Stimulated activated CD4-positive, alpha-beta T cell treated with anti-CD3 and anti-CD28 coated beads, Interleukin-12 subunit alpha, Interleukin-12 subunit beta, amount 100 ng/mL, for 24 hours (primary cell): Measurements from ENCODE around the gene WWOX.
"Not testable (repeated sequence)": the region's sequence is repeated elsewhere in the genome, so short reads cannot be mapped to it uniquely, and the experiment has no call there.

Experiments used
- DNase-seq, 2 experiments: peaks; one replicate each; pipeline ENCODE4 v3.0.0-alpha.2; 2020; ENCODE audit warnings: low read depth in 2 of 2

Gene WWOX

GRCh38 chr16:78500659-78501270, 401.3 kb downstream of the WWOX start:
- no peak for DNase-seq

- DNase-seq = no peak
Observed at GRCh38 chr16:78501744-78502143, 402.3 kb downstream of the WWOX start.

GRCh38 chr16:78502812-78503350, 403.4 kb downstream of the WWOX start:
- no peak for DNase-seq

GRCh38 chr16:78503602-78504001, 404.1 kb downstream of the WWOX start:
- DNase-seq = peak in 1 of 2 experiments; percentile 8

GRCh38 chr16:78504401-78504851, 405.0 kb downstream of the WWOX start:
- no peak for DNase-seq

- DNase-seq = no peak
Observed at GRCh38 chr16:78505036-78505435, 405.6 kb downstream of the WWOX start.

GRCh38 chr16:78505544-78506366, 406.3 kb downstream of the WWOX start:
- DNase-seq = no peak

GRCh38 chr16:78506367-78507193, 407.1 kb downstream of the WWOX start:
- no peak for DNase-seq

GRCh38 chr16:78507576-78507975, 408.1 kb downstream of the WWOX start:
- DNase-seq = no peak

GRCh38 chr16:78509965-78510364, 410.5 kb downstream of the WWOX start:
- DNase-seq = no peak

- no peak for DNase-seq
Observed at GRCh38 chr16:78510496-78510895, 411.0 kb downstream of the WWOX start.

GRCh38 chr16:78513838-78514237, 414.4 kb downstream of the WWOX start:
- DNase-seq = no peak

GRCh38 chr16:78514888-78515287, 415.4 kb downstream of the WWOX start:
- not testable (repeated sequence) for DNase-seq

- no peak for DNase-seq
Observed at GRCh38 chr16:78515421-78515820, 416.0 kb downstream of the WWOX start.

- DNase-seq = no peak
Observed at GRCh38 chr16:78516006-78516736, 416.7 kb downstream of the WWOX start.

- no peak for DNase-seq
Observed at GRCh38 chr16:78519896-78520295, 420.4 kb downstream of the WWOX start.

GRCh38 chr16:78520470-78520869, 421.0 kb downstream of the WWOX start:
- DNase-seq = no peak

- DNase-seq = no peak
Observed at GRCh38 chr16:78522327-78522726, 422.9 kb downstream of the WWOX start.

GRCh38 chr16:78523212-78523985, 423.9 kb downstream of the WWOX start:
- DNase-seq = no peak

- no peak for DNase-seq
Observed at GRCh38 chr16:78524066-78524595, 424.7 kb downstream of the WWOX start.
